PC-9 (cell line): ENCODE results near the gene IMPA2.

ENCODE experiments used
- CTCF ChIP-seq: fragments of 200-600 bp; sonication (generic); conservative IDR thresholded peaks from 2 replicates; pipeline ENCODE4 v1.6.1; 2017; ENCODE audit warnings: mixed run types, antibody characterized with exemption, mild to moderate bottlenecking, moderate library complexity
- EZH2 ChIP-seq: fragments of 200-600 bp; sonication (generic); IDR thresholded peaks from 2 replicates; pipeline ENCODE4 v1.8.0; 2017; ENCODE audit warnings: antibody characterized with exemption, low read depth

GRCh38 chr18:11996907-11997306, 15.6 kb downstream of the IMPA2 start:
- TF ChIP-seq CTCF: no peak
- TF ChIP-seq EZH2: no peak
